Measurements from ENCODE around the gene MRPL45.

The MRPL45 gene

GRCh38 chr17:38329808-38330730 lies 33.1 kb downstream of the MRPL45 start:
- no peaks in the 10 kb centered on the region for H3K36me3 ChIP-seq (ENCODE audit: low read length)
- no peak overlapping the region for H3K4me2 ChIP-seq (ENCODE audit: low read depth, low read length, poor library complexity, severe bottlenecking)
- no peaks in the 10 kb centered on the region for H3K9me3 ChIP-seq (ENCODE audit: insufficient read depth, low read length)
- no peaks in the 10 kb centered on the region for H4K20me1 ChIP-seq (ENCODE audit: low read depth, low read length)
- H3K27ac ChIP-seq (ENCODE audit: low read depth, low read length), result no peak overlapping the region
- H3K27me3 ChIP-seq (ENCODE audit: low read length), result no peaks in the 10 kb centered on the region
- H3K4me3 ChIP-seq (ENCODE audit: insufficient read depth, low read length, poor library complexity, severe bottlenecking), result no peak overlapping the region
- H3K9ac ChIP-seq (ENCODE audit: low read length), result no peak overlapping the region
- no peaks in the 10 kb centered on the region for H3K79me2 ChIP-seq (ENCODE audit: insufficient read depth, low read length)
- no peaks in the 10 kb centered on the region for H3F3A ChIP-seq (ENCODE audit: insufficient read depth)
- TF ChIP-seq EZH2phosphoT487 (conservative IDR thresholded peaks at IDR 0.05; ENCODE audit: low read length) (no peak), CTCF (IDR thresholded peaks at IDR 0.05; ENCODE audit: insufficient read depth, low read length, poor library complexity, severe bottlenecking) (no peak)
- H2AFZ ChIP-seq (ENCODE audit: low read depth, low read length, severe bottlenecking), result no peak overlapping the region
- no peaks in the 10 kb centered on the region for H3K9me2 ChIP-seq (replicated peaks; ENCODE audit: insufficient read depth, low read length)

- H2AFZ ChIP-seq (ENCODE audit: low read depth, low read length, severe bottlenecking), result no peak overlapping the region
- no peaks in the 10 kb centered on the region for H3K9me2 ChIP-seq (replicated peaks; ENCODE audit: insufficient read depth, low read length)
- H3K27me3 ChIP-seq (ENCODE audit: low read length), result no peaks in the 10 kb centered on the region
- H3K36me3 ChIP-seq (ENCODE audit: low read length), result no peaks in the 10 kb centered on the region
- H3K9ac ChIP-seq (ENCODE audit: low read length), result no peak overlapping the region
- no peaks in the 10 kb centered on the region for H4K20me1 ChIP-seq (ENCODE audit: low read depth, low read length)
- no peaks in the 10 kb centered on the region for H3K79me2 ChIP-seq (ENCODE audit: insufficient read depth, low read length)
- no peak overlapping the region for H3K27ac ChIP-seq (ENCODE audit: low read depth, low read length)
- no peak for TF ChIP-seq CTCF (IDR thresholded peaks at IDR 0.05; ENCODE audit: insufficient read depth, low read length, poor library complexity, severe bottlenecking)
- TF ChIP-seq EZH2phosphoT487 (conservative IDR thresholded peaks at IDR 0.05; ENCODE audit: low read length), result no peak
- no peaks in the 10 kb centered on the region for H3K9me3 ChIP-seq (ENCODE audit: insufficient read depth, low read length)
- H3K4me3 ChIP-seq (ENCODE audit: insufficient read depth, low read length, poor library complexity, severe bottlenecking), result no peak overlapping the region
- no peak overlapping the region for H3K4me2 ChIP-seq (ENCODE audit: low read depth, low read length, poor library complexity, severe bottlenecking)
- H3F3A ChIP-seq (ENCODE audit: insufficient read depth), result no peaks in the 10 kb centered on the region
These were observed 34.0 kb downstream of the MRPL45 start for GRCh38 chr17:38330941-38331411.

- Histone ChIP-seq H3K4me2 (ENCODE audit: low read depth, low read length, poor library complexity, severe bottlenecking) (no peak overlapping the region), H3K27me3 (ENCODE audit: low read length) (no peaks in the 10 kb centered on the region), H3K9ac (ENCODE audit: low read length) (no peak overlapping the region), H3K4me3 (ENCODE audit: insufficient read depth, low read length, poor library complexity, severe bottlenecking) (no peak overlapping the region), H3F3A (ENCODE audit: insufficient read depth) (no peaks in the 10 kb centered on the region), H3K9me3 (ENCODE audit: insufficient read depth, low read length) (no peaks in the 10 kb centered on the region), H2AFZ (ENCODE audit: low read depth, low read length, severe bottlenecking) (no peak overlapping the region), H3K27ac (ENCODE audit: low read depth, low read length) (no peak overlapping the region), H3K79me2 (ENCODE audit: insufficient read depth, low read length) (no peaks in the 10 kb centered on the region), H3K9me2 (replicated peaks; ENCODE audit: insufficient read depth, low read length) (no peaks in the 10 kb centered on the region), H4K20me1 (ENCODE audit: low read depth, low read length) (no peaks in the 10 kb centered on the region), H3K36me3 (ENCODE audit: low read length) (no peaks in the 10 kb centered on the region)
- TF ChIP-seq EZH2phosphoT487 (conservative IDR thresholded peaks at IDR 0.05; ENCODE audit: low read length) (no peak), CTCF (IDR thresholded peaks at IDR 0.05; ENCODE audit: insufficient read depth, low read length, poor library complexity, severe bottlenecking) (no peak)
These were observed 35.8 kb downstream of the MRPL45 start for GRCh38 chr17:38332735-38333134.
